Stimulated activated CD4-positive, alpha-beta T cell treated with anti-CD3 and anti-CD28 coated beads, Interleukin-4, amount 100 ng/mL, for 1 hour (primary cell): ENCODE data around the gene MAL.

Experiments
- DNase-seq: peaks from one replicate; pipeline ENCODE4 v3.0.0-alpha.2; 2020

MAL gene

DNA sequence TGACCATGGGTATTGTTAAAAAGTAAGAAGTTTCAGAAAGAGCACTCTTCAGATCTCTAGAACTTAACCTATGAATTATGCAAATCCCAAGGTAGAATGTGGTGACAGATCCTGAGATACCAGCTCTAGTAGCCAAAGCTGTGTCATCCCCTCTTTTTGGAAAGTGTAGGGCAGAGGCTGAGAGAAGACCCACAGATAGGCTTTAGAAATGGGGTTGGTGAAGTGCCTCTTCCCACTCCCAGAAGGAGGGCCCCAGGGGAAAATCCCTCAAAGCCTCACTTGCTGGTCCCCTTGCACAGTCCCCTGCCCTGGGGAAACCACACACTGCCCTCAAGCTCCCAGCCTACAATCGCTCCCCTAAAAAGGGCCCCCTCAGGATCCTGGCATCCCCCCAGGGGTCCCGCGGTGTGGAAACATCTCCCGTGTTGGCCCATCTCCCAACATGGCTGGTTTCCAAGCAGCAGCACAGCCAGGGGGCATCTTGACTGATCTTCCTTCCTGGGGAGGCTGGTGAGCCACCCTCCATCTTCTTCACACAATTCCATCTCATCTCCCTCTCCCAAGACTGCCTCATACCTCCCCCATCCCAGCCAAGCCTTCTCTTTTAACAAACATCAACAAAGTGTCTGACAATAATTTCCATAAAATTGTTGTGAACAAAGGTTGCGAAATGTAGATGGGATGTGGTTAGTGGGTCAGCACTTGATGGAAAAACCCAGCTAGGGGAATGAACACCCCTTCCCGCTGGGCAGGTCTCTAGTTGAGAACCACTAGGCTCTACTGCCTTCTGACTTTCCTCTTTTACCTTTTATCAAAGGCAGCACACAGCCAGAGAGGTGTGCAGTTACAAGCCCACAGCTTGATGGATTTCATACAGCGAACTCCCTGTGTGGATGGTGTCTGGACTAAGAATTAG lies 25.1 kb downstream of the MAL start:
- no peak for DNase-seq

- no peak for DNase-seq
Observed at GRCh38 chr2:95051626-95052025, 26.1 kb downstream of the MAL start.

DNA sequence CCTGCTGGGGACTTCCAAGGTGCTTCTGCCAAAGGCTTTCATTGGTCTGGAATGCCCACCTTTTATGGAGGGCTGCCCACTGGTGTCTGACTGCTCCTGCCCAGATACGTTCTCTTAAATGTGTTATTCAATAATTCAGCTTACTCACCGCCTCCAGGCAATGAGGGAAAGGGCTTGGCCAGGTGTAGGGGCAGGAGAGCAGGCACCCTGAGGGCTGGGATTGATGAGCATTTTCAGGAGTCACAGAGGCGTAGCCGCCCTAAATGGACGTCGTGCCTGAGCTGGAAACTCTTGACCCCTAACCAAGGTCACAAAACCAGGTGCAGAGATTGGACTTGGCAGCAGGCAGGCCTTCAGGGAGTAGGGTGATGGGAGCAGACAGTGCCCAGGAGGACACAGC lies 26.8 kb downstream of the MAL start:
- DNase-seq, result no peak

GRCh38 chr2:95052804-95053479 lies 27.4 kb downstream of the MAL start:
- no peak for DNase-seq

DNA sequence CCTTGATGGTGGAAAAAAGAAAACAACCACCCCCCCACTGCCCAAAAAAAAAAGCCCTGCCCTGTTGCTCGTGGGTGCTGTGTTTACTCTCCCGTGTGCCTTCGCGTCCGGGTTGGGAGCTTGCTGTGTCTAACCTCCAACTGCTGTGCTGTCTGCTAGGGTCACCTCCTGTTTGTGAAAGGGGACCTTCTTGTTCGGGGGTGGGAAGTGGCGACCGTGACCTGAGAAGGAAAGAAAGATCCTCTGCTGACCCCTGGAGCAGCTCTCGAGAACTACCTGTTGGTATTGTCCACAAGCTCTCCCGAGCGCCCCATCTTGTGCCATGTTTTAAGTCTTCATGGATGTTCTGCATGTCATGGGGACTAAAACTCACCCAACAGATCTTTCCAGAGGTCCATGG lies 28.0 kb downstream of the MAL start:
- DNase-seq, result no peak

- DNase-seq, result no peak
Observed at GRCh38 chr2:95054016-95054415, 28.5 kb downstream of the MAL start.

DNA sequence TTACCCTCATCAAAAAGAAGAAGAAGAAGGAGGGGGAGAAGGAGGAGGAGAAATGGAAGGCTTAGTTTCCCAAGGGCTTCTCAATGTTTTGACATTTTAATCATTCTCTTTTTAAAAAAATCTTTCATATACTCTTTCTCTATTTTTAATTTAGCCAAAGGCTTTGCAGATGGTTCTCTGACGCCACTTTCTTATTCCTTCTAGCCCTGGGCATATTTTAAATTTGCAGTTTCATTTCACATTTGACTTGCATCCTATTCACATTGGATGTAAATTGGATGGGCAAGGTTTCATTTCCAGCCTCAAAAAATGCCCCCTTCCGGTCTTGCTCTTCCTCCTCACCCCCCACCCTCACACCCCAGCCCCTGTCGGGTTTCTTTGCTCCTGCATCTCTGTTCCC lies 29.8 kb downstream of the MAL start:
- DNase-seq, result no peak

DNA sequence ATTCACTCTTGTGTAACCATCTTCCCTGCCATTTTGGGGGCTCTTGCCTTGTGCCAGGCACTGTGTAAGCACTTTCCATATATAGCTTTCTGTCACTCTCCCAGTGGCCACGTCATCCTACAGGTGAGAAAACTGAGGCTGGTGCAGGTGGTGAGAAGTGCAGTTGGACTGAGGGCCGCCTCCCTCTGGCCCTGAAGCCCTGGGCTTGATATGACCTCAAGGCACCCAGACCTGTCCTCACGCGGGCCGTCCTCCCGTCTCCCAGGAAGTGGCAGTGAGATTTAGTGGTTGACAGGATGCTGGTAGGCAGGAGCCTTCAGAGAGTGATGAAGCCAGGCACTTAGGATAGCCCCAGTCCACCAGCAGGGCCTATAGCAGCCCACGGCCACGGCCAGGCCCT lies 30.5 kb downstream of the MAL start:
- no peak for DNase-seq

- no peak for DNase-seq
Observed at GRCh38 chr2:95056461-95057459, 31.3 kb downstream of the MAL start.

- DNase-seq, result no peak
Observed at GRCh38 chr2:95057535-95058370, 32.2 kb downstream of the MAL start.

- DNase-seq, result no peak
Observed at GRCh38 chr2:95058466-95058988, 33.0 kb downstream of the MAL start.

DNA sequence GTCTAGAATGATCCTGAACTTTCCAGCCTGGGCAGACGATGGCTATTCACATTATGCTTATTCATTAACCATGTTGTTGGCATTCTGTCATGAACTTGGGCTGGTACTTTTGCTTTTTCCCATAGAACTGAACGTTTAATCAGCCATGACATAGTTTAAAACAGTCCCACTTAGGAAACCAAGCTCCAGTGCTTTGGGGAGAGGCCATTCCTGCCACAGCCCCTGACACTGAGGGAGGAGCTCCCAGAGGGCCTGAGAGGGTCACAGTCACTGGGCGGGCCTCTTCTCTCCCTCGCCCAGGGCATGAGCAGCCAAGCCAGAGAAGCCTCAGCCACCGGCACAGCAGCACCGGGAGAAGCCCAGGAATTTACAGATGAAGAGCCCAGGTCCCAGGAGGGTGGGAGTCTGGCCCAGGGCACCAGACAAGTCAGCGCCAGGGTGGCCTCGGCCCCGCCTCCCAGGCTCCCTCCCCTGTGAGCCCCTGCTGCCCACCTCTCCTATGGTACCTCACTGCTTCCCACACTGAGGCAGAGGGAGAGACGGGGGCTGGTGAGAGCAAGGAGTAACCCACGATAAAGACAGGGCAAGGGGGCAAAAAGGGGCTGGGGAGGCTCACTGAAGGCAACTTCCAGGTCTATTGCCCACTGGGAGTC lies 33.6 kb downstream of the MAL start:
- DNase-seq, result no peak

DNA sequence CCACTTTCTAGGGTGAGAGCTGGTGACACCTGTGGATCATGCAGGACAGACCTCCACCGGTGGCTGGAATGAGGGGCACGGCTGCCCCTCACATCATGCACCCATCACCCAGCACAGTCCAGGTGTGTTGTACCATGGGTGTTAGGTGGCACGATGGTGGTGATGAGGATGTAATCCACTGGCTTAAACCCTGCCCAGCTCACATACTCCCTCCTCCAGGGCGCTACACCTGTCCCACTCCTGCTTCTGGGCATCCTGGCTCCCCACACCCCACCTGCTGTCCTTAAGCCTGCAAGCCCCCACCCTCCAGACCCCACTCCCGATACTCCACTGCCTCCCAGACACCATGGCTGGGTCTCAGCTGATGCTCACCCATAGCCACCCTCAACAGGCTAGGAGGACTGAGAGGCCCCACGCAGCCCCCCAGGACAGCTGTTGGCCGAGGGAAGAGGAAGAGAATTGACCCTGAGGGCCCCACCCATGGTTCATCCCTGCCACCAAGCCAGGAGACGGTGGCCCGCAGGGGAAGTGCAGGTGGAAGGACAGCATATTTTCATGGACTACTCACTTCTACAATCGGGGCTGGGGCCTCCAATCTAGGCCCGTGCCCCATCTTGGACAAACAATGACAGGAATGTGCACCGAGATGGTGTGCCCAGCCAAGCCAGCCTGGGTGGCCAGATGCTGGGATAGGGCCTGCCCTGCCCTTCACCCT lies 34.3 kb downstream of the MAL start:
- no peak for DNase-seq

- DNase-seq, result no peak
Observed at GRCh38 chr2:95060446-95061118, 35.1 kb downstream of the MAL start.

DNA sequence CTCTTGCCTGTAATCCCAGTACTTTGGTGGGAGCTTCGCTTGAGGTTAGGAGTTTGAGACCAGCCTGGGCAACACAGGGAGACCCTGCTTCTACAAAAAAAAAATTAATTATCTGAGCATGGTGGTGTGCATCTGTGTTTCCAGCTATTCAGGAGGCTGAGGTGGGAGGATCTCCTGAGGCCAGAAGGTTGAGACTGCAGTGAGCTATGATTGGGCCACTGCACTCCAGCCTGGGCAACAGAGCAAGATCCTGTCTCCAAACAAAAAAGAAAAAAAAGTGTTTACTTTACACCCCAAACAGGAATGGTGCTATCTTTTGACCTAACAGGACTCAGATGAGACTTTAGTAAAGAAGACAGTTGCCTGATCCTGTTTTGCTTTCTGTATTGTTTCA lies 35.6 kb downstream of the MAL start:
- DNase-seq, result no peak

DNA sequence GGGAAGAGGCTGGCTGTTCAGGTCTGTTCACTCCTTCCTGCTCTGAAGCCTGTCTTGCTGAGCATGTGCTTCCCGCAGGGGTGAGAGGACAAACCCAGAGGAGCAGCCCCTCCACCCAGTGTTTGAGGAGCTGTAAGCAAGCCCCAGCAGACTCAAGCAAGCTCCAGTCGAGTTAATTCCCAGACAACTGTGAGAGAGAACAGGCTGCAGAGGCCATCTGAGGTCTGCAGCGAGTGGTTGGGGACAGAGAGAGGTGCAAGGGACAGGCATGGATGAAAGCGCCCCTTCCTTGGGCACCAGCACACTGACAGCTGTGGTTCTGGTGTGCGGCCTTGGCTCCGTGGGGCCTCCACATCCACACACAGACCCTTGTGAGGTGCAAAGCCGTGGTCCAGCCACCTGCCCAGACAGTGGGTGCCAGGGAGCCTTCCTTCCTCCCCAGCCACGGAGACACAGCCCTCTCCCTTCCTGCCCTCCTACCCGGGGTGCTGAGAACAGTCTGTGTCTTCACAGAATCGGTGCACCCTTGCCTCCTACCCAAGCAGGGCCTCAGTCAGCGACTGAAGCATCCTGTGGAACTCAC lies 36.2 kb downstream of the MAL start:
- DNase-seq, result no peak

DNA sequence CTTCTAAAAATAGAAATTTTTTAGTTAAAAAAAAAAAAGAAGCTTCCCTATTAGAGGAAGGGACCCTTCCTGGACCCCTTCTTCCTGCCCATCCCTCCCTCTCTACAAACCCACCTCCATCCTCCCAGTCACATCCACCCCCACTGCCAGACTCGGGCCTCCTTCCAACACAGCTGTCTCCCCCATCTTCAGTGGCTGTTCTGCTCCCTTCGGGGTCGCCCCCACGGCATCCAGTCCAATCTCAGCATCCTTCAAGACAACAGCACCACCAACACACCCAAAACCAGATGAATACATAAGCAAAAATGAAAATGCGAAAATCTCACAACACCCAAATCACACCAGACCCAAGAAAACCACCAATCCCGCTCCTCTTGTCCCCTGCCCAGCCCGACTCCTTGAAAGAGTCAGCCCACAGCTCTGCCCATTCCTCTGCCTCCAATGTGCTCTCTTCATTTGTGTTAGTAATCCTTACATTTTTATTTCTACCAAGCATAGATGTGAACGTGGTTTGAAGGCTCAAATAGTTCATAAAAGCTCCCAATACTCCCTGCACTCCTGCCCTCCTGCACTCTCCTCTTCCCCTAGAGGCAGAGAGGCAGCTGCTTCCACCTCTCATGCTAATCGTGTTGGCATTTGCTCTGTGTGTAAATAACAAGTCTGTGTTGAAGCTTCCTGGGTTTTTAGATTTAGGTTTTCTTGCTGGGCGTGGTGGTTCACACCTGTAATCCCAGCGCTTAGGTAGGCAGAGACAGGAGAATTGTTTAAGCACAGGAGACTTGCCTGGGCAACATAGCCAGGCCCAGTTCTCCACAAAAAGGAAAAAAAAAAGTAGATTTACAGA lies 37.0 kb downstream of the MAL start:
- no peak for DNase-seq

- no peak for DNase-seq
Observed at GRCh38 chr2:95063086-95063958, 37.8 kb downstream of the MAL start.
